NCI-H2196 treated with DMSO at 0.1 percent for 48 hours (cell line): ENCODE data around the gene SLX9.

Experiments
- DNase-seq: peaks from one replicate; lab custom pipeline; 2025; ENCODE audit not compliant: unreplicated experiment; lab: John Stamatoyannopoulos, UW

SLX9 gene

DNA sequence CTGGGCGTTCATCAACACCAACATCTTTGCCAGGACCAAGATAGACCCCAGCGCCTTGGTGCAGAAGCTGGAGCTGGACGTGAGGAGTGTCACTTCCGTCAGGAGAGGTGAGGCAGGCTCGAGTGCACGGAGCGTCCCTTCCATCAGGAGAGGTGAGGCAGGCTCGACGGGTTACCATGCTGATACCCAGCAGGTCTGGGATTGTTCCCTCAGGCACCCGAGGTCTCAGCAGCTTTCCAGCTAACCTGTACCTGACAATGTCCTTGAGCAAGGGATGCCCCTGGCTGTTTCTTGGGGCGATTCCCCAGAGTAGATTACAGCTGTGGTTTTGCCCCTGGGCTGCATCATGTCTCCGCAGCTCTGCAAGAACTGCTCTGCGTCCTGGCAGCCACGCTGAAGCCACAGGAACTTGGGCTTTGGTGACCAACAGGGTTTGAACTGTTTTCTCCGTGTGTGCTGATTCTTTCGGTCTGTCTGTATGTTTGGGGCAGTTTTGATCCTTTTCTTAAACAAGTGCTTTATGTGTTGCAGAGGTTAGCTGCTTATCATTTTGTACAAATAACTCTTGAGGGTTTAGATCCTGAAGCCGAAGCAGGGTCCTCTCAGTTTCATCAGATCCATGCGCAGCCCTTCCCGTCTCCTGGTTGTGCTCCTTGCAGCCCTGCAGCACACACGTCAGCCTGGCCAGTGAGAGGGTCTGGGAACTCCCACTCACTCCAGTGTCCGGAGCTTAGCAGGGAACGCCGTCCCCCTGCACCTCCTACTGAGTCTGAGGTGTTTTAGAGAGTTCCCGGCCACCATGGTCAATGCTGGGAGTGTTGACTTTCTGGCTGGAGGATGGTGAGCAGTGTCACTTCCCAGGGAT is 4.1 kb downstream of the SLX9 start:
- DNase-seq: no peak

DNA sequence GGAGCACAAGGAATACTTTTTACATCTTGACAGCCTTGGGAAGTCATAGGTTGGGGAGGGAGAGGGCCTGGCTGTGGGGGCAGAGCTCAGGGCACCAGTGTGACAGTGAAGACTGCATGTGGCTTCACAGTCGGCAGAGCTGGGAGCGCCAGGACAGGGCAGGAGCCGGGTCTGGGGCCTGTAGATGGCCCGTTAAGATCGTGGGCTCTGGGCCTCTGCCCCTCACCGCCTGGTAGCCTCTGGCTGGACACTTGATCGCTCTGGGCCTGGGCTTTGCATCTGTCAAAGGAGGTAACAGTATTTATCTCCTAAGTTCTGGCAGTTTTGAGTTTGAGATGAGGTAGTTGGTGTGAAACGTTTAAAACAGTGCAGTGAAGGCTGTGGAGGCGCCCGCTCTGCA is 4.8 kb downstream of the SLX9 start:
- DNase-seq: no peak

DNA sequence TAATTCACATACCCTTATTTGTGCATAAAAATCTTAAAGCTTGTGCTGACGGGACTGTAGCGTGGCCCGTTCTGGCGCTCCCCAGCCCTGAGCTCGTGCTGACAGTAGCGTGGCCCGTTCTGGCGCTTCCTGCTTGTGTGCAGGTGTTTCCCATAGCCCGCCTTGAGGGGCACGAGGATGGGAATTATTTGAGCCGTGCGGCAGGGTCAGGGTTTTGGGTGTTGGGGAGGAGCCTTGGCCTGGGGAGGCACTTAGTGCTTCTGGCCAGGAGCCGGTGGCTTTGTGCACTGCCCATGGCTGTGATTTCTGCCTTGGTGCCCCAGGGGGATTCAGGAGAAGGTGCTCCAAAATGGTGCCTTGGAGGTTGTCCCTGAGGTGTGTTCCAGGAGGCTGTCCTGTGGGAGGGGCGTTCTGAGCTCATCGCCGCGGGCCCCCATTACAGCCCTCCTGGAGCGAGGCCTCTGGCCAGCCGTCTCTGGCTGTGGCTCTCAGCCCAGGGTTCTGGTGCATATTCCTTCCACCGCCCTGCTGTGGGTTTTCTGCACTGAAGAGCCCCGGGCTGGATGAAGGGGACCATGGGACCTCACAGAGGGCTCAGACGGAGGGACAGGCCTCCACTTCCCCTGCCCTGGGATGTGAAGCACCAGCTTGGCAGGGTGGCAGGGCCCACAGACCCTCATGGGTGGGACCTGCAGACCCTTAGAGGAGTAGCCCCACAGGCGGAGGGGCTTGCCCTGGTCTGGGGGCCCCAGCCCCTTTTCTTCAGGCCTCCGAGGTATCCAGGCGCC is 6.6 kb downstream of the SLX9 start:
- DNase-seq: no peak

DNA sequence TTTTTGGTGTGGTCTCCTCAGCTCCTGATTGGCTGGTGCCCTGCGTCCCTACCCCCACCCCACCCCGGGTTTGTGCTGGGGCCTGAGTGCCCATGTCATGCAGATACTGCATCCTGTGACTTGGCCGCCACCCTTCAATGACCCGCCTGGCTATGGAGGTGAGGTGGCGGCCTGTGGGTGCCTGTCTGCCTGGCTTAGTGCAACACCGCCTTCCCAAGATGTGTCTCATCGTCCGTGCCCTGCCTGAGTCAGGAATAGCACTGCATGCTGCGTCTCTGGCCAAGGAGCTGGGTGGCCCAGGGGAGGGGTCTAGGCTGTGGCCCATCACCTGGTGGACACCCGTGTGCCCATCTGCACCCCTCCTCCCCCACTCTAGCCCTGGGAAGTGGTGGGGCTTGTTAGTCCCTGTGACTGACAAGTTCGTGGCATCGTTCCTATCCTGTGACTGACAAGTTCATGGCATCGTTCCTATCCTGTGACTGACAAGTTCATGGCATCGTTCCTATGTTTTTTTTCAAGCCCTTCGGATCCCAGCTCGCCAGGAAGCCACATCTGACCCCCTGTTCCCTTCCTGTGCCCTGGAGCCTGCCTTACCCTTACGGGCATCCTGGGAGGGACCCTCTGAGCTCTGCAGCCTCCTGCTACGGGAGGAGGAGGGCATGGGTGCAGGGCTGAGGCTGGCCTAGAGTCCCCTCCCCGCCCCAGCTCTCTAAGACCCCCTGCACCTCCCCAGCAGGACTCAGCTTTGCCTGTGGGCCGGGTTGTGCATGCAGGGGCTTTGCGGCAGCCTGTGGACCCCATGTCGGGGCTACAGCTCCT is 7.5 kb downstream of the SLX9 start:
- DNase-seq: no peak

DNA sequence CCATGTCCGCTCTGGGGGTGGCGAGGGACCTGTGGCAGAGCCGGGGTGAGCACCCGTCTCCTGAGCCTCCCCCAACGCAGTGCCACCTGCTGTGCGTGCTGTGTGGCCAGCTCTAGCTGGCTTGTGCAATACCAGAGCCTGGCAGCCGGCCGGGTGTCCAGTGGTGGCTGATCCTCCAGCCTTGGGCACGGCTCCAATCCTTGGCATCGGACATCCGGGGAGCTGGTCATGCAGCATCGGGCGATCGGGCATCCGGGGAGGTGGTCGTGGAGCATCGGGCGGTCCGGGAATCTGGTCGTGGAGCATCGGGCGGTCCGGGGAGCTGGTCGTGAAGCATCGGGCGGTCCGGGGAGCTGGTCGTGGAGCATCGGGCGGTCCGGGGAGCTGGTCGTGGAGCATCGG is 8.1 kb downstream of the SLX9 start:
- DNase-seq: no peak

DNA sequence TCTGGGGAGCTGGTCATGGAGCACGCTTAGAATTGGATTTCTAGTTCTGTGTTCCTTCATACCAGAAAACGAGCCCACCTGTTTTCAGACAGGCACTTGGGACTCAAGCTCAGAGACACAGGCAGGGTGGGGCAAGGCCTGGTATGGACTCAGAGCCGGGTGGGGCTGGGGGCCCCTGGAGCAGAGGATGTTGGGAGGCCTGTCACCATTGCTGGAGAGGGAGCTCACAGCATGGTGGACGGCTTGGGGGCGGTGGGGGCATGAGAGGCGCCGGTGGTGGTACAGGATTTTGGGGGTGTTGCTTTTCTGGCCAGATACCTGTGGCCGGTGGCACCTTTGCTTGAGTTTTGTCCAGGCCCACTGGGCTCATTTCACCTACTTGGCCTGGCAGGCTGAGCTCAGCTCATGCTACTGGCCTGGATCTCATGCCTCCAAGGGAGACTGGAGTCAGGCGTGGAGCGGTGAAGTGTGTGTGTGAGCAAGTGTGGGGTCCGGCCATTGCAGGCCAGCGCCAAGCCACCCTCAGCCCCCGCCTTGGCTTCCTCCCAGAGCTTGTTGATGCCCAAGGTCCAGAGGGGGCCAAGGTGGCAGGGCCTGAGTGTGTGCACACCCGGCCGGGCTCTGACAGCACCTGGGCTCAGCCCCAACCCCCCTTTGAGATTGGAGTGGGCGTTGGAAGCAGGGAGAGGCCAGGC is 8.7 kb downstream of the SLX9 start:
- no peak for DNase-seq

DNA sequence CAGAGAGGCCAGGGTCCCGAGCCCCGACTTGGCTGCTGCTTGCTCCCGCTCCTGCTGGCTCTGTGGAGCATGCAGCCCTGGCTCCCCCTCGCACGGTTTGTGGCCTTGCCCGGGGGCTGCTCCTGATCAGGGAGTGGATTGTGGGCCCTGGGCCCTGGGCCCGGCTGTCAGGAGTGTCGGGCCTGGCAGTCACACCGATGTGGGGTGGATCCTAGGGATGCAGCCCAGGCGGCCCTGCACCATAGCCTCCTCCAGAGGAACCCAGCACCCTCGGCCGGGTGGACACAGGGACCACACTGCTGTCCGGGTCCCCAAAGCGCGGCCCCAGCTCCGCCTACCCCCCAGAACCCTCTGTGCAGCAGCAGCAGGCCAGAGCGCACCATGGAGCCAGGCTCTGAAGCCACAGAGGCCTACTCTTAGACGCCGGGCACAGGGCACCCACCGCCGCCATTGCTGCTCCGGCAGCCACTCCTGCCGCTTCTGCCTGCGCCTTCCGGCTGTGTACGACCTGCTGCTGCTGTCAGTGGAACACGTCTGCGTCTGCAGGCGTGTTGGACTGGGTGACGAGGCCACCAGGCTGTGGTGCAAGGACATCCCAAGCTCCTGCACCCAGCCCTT is 9.4 kb downstream of the SLX9 start:
- DNase-seq: no peak

DNA sequence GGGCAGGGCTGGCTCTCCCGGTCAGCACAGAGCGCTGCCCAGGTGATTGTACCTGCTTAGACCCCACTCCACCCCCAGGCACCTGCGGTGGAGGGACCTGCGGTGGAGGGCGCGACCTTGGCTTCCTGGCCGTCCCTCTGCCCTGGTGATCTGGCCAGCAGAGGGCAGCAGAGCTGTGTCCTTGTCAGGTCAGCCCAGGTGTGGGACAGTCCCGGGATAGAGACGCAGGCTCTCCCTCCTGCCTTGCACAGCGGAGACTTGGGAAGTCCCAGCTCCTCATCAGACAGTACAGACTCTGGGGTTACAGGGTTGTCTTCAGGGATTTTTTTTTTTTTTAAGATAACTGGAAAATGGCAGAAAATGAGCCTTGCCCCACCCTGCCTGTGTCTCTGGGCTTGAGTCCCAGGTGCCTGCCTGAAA is 10.0 kb downstream of the SLX9 start:
- DNase-seq: peak; percentile 16

DNA sequence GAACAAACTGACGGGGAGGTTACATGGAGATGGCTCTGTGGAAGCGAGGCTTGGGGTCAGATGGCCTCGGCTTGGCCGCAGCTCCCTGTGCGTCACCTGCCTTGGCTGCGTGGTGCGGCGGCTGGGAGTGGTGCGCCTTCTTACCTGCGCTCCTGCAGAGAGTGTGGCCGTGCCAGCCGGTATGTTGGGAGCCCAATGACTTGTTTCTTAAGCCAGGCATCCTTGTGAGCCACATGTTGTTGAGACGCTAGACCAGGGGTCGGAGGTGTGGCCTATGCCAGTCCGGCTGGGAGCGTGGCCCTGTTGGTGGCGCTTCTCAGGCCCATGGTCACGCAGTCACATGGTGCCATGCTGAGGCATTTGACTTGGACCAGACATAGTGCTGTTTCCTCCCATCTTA is 10.5 kb downstream of the SLX9 start:
- DNase-seq: no peak

DNA sequence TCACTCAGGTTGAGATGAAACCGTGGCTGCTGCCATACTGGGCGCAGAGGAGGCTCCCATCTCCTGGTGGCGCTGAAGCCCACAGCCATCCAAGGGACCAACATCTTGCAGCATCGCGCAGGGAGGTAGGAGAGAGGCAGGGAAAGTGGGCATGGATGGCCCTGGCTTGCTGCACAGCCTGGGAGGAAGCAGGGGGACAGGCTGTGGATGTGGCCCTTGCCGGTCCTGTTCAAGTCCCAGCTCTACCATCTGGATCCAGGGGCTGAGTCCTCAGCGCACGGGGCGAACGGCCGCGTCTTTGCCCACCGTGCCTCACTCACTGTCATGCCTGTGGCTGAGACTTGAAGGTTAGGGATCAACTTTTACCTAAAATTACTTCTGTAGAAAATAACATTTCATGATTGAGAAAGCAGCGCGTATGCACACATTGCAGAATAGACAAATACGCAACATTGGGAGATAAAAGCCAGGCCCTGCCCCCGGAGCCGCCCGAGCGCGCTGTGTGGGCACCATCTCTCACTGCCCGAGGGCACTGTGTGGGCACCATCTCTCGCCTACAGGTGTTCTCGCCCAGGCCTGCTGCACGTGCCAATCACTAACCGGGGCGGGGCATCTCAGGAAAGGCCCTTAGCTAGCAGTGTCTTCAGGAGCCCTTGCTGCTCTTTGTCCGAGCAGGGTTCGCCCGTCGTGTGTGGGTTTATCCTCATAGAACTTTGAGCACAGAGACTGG is 11.5 kb downstream of the SLX9 start:
- DNase-seq: no peak

DNA sequence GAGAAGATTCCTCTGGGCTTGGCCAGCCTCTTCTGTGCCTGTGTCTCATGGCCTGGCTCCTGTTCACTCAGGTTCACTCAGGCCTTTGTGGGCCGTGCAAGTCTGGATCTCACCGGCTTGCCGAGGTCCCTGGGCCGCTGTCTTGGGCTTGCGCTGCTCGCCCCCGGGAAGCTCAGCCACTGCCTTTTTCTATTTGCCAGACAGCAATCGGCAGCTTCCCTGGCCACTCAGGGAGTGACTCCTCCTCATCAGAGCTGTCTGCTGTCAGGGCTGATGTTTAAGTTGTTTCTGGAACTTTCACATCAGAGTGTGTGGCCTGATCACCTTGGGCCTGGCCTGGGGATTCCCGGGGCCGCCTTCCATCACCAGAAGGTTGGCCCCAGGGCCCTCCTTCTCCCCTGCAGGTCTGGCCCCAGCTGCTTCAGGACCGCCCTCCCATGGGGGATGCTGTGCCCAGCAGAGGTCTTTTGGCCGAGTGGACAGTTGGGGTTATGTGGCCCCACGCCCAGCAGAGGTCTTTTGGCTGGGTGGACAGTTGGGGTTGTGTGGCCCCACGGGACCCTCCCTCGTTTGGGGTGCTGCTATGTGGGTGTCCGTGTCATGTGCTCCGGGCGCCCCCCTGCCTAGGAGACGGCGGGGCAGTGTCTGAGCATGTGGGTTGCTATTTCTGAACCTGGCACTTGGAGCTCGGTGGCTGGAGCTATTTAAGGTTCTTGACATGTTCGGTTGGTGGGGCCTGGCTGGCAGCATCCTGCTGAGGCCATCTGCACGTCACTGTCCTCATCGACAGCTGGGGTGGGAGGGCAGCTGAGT is 12.5 kb downstream of the SLX9 start:
- DNase-seq: no peak

DNA sequence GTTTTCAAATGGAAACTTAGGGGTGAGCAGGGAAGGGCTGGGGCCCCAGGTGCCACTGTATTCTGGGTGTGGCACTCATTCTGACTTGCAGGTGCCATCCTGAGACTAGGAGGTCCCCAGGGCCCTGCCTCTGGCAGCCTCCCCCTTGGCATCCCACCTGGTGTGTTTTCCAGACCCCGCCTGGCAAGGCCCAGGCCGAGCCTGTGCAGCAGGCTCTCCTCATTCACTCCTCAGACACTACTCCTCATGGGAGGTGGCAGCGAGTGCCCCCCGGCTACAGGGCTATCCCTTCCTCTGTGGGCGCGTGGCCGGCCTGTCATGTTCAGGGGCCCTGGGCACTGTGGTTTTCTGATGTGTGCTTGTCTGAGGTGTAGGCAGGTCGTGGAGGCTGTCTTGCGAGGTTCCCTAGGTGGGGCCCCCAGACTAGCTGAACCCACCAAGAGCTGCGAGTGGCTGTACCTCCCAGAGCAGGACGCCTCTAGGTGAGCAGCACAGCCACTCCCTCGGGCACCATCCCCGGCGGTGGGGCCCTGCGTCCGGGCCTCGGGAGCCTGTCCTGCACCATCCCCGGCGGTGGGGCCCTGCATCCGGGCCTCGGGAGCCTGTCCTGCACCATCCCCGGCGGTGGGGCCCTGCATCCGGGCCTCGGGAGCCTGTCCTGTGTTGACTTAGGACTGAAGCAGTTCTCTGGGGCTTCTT is 13.2 kb downstream of the SLX9 start:
- DNase-seq: no peak

DNA sequence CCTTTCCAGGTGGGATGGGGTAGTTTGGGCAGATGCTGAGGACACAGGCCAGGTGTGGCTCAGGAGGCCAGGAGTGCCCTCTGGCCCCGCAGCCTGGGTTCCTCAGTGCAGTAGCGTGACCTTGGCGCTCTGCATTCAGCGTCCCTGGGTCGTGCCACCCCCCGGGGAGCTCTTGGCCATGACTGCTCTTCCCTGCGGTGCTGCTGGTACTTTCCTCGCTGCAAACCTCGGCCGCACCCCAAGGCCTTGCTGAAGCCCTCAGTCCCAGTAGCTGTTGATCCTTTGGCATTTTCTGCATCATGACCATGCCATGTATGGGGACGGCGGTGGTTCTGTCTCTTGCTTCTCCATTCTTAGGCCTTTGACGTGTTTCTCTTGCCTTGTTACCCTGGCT is 13.8 kb downstream of the SLX9 start:
- no peak for DNase-seq

DNA sequence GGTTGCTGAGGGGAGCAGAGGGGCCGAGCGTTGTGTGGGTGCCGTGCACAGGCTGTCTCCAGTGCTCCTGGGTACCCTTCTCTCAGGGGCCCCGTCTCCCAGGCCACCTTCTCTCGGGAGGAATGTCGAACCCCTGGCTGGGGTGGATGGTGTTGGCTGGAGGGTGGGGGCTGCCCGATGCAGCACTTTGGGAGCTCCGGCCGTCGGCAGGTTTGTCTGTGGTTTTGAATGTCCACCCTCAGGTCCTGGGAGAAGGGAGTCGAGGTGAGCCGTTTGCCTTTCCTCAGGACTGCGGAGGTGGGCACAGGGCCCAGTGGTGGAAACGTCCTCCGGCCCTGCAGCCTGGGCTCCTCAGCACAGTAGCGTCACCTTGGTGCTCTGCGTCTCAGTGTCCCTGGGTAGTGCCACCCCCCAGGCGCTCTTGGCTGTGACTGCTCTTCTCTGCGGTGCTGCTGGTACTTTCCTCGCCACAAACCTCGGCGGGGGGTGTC is 14.5 kb downstream of the SLX9 start:
- no peak for DNase-seq

DNA sequence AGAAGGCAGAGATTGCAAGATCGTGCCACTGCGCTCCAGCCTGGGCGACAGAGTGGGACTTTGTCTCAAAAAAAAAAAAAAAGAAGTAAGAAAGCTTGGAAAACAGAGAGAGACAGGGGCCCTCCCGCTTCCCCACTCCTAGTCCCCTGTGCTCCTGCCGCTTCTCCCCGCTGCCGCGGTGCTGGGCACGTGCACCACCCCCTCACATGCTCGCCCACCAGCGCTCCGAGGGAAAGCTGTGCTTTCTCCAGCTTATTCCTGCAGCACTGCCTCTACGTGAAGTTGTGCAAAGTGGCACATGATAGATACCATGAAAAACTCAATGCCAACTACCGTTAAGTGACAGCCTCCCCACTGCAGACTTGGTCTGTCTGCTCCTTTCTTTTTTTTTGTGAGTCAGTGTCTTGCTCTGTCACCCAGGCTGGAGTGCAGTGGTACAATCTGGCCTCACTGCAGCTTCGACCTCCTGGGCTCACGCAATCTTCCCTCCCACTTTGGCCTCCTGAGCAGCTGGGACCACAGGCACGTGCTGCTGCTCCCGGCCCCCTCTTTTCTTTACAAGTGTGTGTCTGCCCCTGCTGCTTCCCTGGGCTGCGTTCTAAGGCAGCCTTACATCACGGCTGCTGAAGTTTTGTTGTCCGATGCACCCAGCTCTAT is 15.4 kb downstream of the SLX9 start:
- DNase-seq: no peak

DNA sequence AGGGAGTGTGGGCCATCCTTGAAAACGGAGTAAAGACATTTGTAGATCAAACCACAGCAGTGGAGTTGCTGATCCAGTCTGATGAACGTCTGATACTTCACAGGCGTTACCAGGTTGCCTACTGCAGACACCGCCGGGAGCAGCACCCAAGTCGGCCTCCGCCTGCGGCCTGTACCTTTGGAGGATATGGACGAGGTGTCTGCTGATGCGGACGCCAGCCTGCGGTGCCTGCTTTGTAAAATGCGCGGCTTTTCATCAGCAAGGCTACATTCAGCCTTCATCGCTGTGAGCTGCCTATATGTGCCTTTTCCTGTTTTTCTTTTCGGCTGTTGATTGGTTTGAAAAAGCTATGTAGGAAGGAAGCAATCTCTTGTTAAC is 16.0 kb downstream of the SLX9 start:
- DNase-seq: no peak

DNA sequence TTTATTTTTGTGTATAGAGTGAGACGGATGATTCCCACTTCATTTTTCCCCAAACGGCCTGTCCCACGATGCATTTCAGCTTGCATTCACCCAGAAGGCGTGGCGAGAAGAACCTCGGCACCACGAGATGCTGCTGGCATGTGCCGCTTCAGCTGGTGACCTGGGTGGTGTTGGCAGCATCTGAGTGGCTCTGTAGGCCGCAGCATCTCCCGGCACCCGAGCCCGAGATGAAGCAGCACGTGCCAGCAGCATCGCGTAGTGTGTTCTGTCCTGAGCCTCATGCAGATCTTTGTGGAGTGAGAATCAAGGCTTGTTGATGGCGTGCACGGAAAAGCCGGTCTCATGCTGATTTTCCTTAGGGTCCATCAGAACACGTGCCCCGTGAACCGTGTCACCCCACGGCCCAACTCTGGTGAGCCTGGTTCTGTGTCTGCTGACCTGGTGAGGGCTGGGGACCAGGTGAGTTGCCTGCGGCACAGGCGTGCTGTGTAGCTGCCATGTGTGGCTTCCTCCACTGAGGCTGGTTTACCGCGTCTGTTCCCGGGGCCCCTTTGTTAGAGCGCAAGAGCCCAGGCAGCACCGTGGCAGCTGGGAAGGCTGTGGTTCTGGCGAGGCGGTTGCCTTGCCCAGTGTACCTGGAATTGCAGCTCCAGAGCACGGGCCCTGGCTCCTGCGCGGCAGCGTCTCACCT is 16.7 kb downstream of the SLX9 start:
- no peak for DNase-seq
